ENCODE results near the gene TNFRSF11A.

GRCh38 chr18:62384610-62385097 lies 59.5 kb downstream of the TNFRSF11A start:
- TF ChIP-seq POLR2A (IDR thresholded peaks at IDR 0.05) (no peak), CTCF (IDR thresholded peaks at IDR 0.05) (no peak), POLR2AphosphoS5 (IDR thresholded peaks at IDR 0.05; ENCODE audit: insufficient read depth in 1 of 2, low read depth in 1 of 2) (no peak)
